Endothelial cell of umbilical vein (primary cell): ENCODE measurements around the gene SPAG8. TPM values are rescaled to one million over a fixed set of nuclear protein-coding genes. Genes with fewer than 3 reads are reported as not detected.
A peak's percentile ranks its signal among the peaks of the same experiment; 100 is the strongest.

Source experiments
- BruUV-seq: library from RNA; stranded (reverse); fragments of 400-500 nt; replicated peaks from 2 replicates; lab custom pipeline; 2021; lab: Mats Ljungman, UMichigan
- CTCF ChIA-PET: fragments of 300-600, 350-600 bp; sonication (Branson Sonifier 250); formaldehyde crosslinking; loops from one replicate; lab custom pipeline; 2021; ENCODE audit warnings: antibody characterized with exemption, inconsistent platforms; lab: Charles Lee
- POLR2A ChIA-PET: fragments of 300-600, 350-600 bp; sonication (Branson Sonifier 250); formaldehyde crosslinking; loops from one replicate; lab custom pipeline; 2021; ENCODE audit warnings: antibody characterized with exemption, inconsistent platforms; lab: Charles Lee
- DNase-seq: peaks from one replicate; pipeline ENCODE4 v3.0.0-alpha.2; 2011; ENCODE audit warnings: low read depth, low spot score
- FAIRE-seq: peaks from 2 replicates; lab custom pipeline; 2011; peaks lifted over from hg19 to GRCh38; lab: Jason Lieb, UNC
- H2AFZ ChIP-seq: 2 replicates; pipeline ENCODE4 v1.6.0; 2012; ENCODE audit warnings: low read depth, low read length, control low read depth, inconsistent platforms
- H3K27ac ChIP-seq: 2 replicates; pipeline ENCODE4 v1.5.1; 2011; ENCODE audit warnings: low read depth, mild to moderate bottlenecking, control low read depth, low read length, moderate library complexity; ENCODE audit not compliant: insufficient read depth
- H3K27me3 ChIP-seq, 2 experiments: 2 replicates each; pipeline versions ENCODE4 v1.6.0 to v1.6.1; 2011; ENCODE audit warnings: low read length in 2 of 2, mixed read lengths in 1 of 2; ENCODE audit not compliant: control insufficient read depth in 2 of 2, insufficient read depth in 2 of 2
- H3K36me3 ChIP-seq, 2 experiments: 2 replicates in 1 of 2; 3 replicates in 1 of 2; pipeline ENCODE4 v1.5.1; 2011; ENCODE audit warnings: low read length in 2 of 2, mild to moderate bottlenecking in 1 of 2, moderate library complexity in 1 of 2; ENCODE audit not compliant: control insufficient read depth in 2 of 2, insufficient read depth in 2 of 2; ENCODE audit errors: extremely low read depth in 1 of 2
- H3K4me1 ChIP-seq: 3 replicates; pipeline ENCODE4 v1.5.1; 2011; ENCODE audit warnings: mild to moderate bottlenecking, low read length; ENCODE audit not compliant: control insufficient read depth, insufficient read depth; ENCODE audit errors: extremely low read depth
- H3K4me2 ChIP-seq: 2 replicates; pipeline ENCODE4 v1.6.1; 2011; ENCODE audit warnings: low read length, control low read depth, mixed read lengths; ENCODE audit not compliant: insufficient read depth
- H3K4me3 ChIP-seq, 3 experiments: fragments of 200-600 bp in 1 of 3; sonication (generic), shearing (Covaris generic) in 1 of 3; replicated peaks in 1 of 3; 2 replicates each; pipeline ENCODE4 v1.5.1; 2011 to 2016; ENCODE audit warnings: control low read depth in 3 of 3, low read length in 3 of 3, mild to moderate bottlenecking in 2 of 3, inconsistent platforms in 1 of 3, low read depth in 1 of 3, moderate library complexity in 1 of 3; ENCODE audit not compliant: insufficient read depth in 1 of 3
- H3K79me2 ChIP-seq: 2 replicates; pipeline ENCODE4 v1.6.0; 2012; ENCODE audit warnings: low read length, inconsistent platforms; ENCODE audit not compliant: control insufficient read depth, insufficient read depth
- H3K9ac ChIP-seq: replicated peaks from 2 replicates; pipeline ENCODE3; 2011; ENCODE audit warnings: low read length, control low read depth; ENCODE audit not compliant: insufficient read depth; ENCODE audit errors: extremely low read depth
- H3K9me1 ChIP-seq: replicated peaks from 3 replicates; pipeline ENCODE4 v1.6.0; 2011; ENCODE audit warnings: mild to moderate bottlenecking, low read length; ENCODE audit not compliant: control insufficient read depth, insufficient read depth; ENCODE audit errors: extremely low read depth
- H3K9me3 ChIP-seq: replicated peaks from 2 replicates; pipeline ENCODE4 v1.5.1; 2012; ENCODE audit warnings: low read length, inconsistent platforms; ENCODE audit not compliant: control insufficient read depth, insufficient read depth
- H4K20me1 ChIP-seq: replicated peaks from 2 replicates; pipeline ENCODE3; 2011; ENCODE audit warnings: mild to moderate bottlenecking, low read length; ENCODE audit not compliant: control insufficient read depth, insufficient read depth; ENCODE audit errors: extremely low read depth
- FOS ChIP-seq: IDR thresholded peaks from 2 replicates; pipeline ENCODE4 v1.6.1; 2011; ENCODE audit warnings: mild to moderate bottlenecking, low read length, moderate library complexity, borderline replicate concordance; ENCODE audit not compliant: insufficient read depth
- JUN ChIP-seq: IDR thresholded peaks from 2 replicates; pipeline ENCODE4 v1.6.1; 2011; ENCODE audit warnings: borderline replicate concordance, low read depth; ENCODE audit not compliant: insufficient read length, insufficient read depth
- MAX ChIP-seq: IDR thresholded peaks from 2 replicates; pipeline ENCODE4 v1.6.1; 2011; ENCODE audit not compliant: insufficient read depth, insufficient read length
- MYC ChIP-seq: IDR thresholded peaks from one replicate; pipeline ENCODE4 v1.6.1; 2011; ENCODE audit warnings: mild to moderate bottlenecking, low read depth, low read length
- POLR2A ChIP-seq: IDR thresholded peaks from 2 replicates; pipeline ENCODE4 v1.6.1; 2012; ENCODE audit warnings: low read depth, mild to moderate bottlenecking, control low read depth, low read length
- POLR2AphosphoS5 ChIP-seq: IDR thresholded peaks from 2 replicates; pipeline ENCODE4 v1.6.1; 2012; ENCODE audit warnings: low read depth, mild to moderate bottlenecking, control low read depth, low read length, moderate library complexity; ENCODE audit not compliant: insufficient read depth
- dilution Hi-C: fragments of 300-500 bp; cut with MboI; formaldehyde crosslinking; loops from one replicate; pipeline ENCODE4 v1.15.0; 2019; ENCODE audit warnings: low sequenced_read_pairs; ENCODE audit not compliant: extremely low pct_ligation_motif_present
- intact Hi-C: fragments of 100-400 bp; cut with micrococcal nuclease; formaldehyde crosslinking; loops from one replicate; pipeline ENCODE4 v1.10.0; 2022
- polyA plus RNA-seq, 4 experiments: library from polyadenylated mRNA; depleted of rRNA in 3 of 4; stranded (reverse) in 3 of 4; unstranded in 1 of 4; fragments of >200 nt; gene quantifications; 2 replicates each; pipeline versions ENCODE4 v1.2.1 to v1.2.3, GENCODE V29; 2011 to 2012; ENCODE audit warnings: missing spikeins in 1 of 4
- total RNA-seq: library from RNA; stranded (reverse); gene quantifications from 2 replicates; pipeline ENCODE4 v1.2.3, GENCODE V29; 2021

SPAG8 gene
- total and polyA plus RNA-seq, 2 donors (not counting 3 experiments of a cell fraction or from before 2014, with no cell fraction given): 0.21 to 0.69 TPM

DNA sequence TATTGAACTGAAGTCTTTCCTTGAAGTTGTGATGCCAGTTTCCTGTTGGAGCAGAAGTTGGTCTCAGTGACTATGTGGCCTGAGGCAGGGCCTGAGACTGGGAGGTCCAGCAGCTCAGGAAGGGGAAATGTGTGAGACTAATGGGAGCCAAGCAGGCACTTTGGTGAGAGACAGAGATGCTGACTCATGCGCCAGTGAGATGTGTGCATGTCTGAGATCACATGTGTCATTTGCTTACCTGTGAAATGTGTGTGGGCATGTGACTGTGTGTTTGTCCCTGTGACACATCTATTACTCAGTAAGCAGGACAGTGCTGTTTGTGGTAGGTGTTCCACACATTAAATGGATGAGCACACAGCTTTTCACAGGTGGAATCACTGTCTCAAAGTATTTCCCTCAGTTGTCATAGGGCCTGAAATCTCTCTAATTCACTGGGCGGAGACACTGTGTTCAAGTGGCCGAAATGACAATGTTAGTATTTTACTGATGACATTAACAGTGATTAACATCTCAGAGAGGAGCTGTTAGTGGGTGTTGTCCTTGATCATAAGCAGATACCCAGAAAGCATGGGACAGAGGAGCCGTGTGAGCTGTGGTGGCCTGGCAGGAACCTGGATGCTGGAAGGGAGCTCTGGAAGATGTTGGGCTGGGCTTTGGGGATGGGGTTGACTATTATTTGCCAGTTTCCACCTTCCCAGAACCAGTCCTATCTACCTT lies 13.2 kb downstream of the SPAG8 start:
- no peak overlapping the region for H3K4me3 ChIP-seq
- H3K9me3 ChIP-seq: no peaks in the 10 kb centered on the region
- H3K79me2 ChIP-seq: no peaks in the 10 kb centered on the region
- H3K4me2 ChIP-seq: peak overlapping the region; percentile 13
- no peak overlapping the region for H2AFZ ChIP-seq
- intact Hi-C loops (loop anchor here (2.0 kb wide), 1 partner anchor 14 kb away; the partner anchor contains the start of gene SPAG8), dilution Hi-C loops (no loop called here)
- FAIRE-seq (peak; percentile 99), DNase-seq (peak; percentile 78)
- CTCF ChIA-PET: interaction anchor here (0.8 to 2.9 kb wide), 9 partner anchors 9 to 147 kb away, joined by 3 to 21 read pairs (median 5); partner anchors contain the start of genes HINT2 and TLN1
- peaks cover 30% of the 10 kb centered on the region for H3K4me1 ChIP-seq
- POLR2A ChIA-PET: no interaction called here
- TF ChIP-seq MYC (no peak), POLR2A (no peak), JUN (peak; percentile 42), POLR2AphosphoS5 (peak; percentile 34), MAX (no peak), FOS (peak; percentile 86)
- H3K36me3 ChIP-seq: no peaks in the 10 kb centered on the region
- no peaks in the 10 kb centered on the region for H3K9me1 ChIP-seq
- BruUV-seq: no TSS peak
- no peaks in the 10 kb centered on the region for H4K20me1 ChIP-seq
- H3K9ac ChIP-seq: peak overlapping the region; percentile 11
- no peaks in the 10 kb centered on the region for H3K27me3 ChIP-seq
- peak overlapping the region; percentile 43 for H3K27ac ChIP-seq
